Ascending aorta (tissue), 2 donors: ENCODE results near the gene CAB39L. TPM values are rescaled to one million over a fixed set of nuclear protein-coding genes. Genes with fewer than 3 reads are reported as not detected.

ENCODE experiments used
- DNase-seq, 2 donors: peaks; one replicate each; pipeline ENCODE4 v3.0.0-alpha.2; 2019; ENCODE audit warnings: low spot score in 2 of 2
- H3K27ac ChIP-seq, 2 donors: fragments of 200-600 bp; sonication (generic); one replicate each; pipeline ENCODE4 v1.5.1; 2016 to 2017; ENCODE audit warnings: mild to moderate bottlenecking in 1 of 2
- H3K27me3 ChIP-seq: fragments of 200-600 bp; sonication (generic); one replicate; pipeline ENCODE4 v1.5.1; 2017
- H3K36me3 ChIP-seq, 2 donors: fragments of 200-600 bp; sonication (generic); one replicate each; pipeline ENCODE4 v1.5.1; 2016
- H3K4me1 ChIP-seq, 2 donors: fragments of 200-600 bp; sonication (generic); one replicate each; pipeline ENCODE4 v1.5.1; 2016 to 2017; ENCODE audit warnings: mild to moderate bottlenecking in 1 of 2
- H3K4me3 ChIP-seq, 2 donors: fragments of 200-600 bp; sonication (generic); one replicate each; pipeline ENCODE4 v1.5.1; 2016 to 2017; ENCODE audit warnings: mild to moderate bottlenecking in 1 of 2
- H3K9me3 ChIP-seq, 2 donors: fragments of 200-600 bp; sonication (generic); one replicate each; pipeline ENCODE4 v1.5.1; 2016
- CTCF ChIP-seq, 3 experiments: fragments of 200-600 bp in 2 of 3; fragments of 450-650 bp in 1 of 3; sonication (generic) in 2 of 3; IDR thresholded peaks; one replicate each; pipeline ENCODE4 v1.5.1; 2016 to 2019; ENCODE audit warnings: antibody characterized with exemption in 3 of 3, mild to moderate bottlenecking in 1 of 3, moderate library complexity in 1 of 3
- intact Hi-C: fragments of 100-400 bp; cut with DNase I; formaldehyde crosslinking; loops from one replicate; pipeline ENCODE4 v1.15.1; 2023
- total RNA-seq: library from RNA; depleted of rRNA; stranded (reverse); fragments of >200 nt; gene quantifications from one replicate; pipeline ENCODE4 v1.1.0, GENCODE V29; 2016

The CAB39L gene
- total RNA-seq, 1 donor from 2014 or later: 30.1 TPM

GRCh38 chr13:49419276-49419675 is 24.6 kb downstream of the CAB39L start:
- Histone ChIP-seq H3K9me3 (no peaks in the 10 kb centered on the region), H3K4me3 (no peak overlapping the region), H3K27me3 (no peaks in the 10 kb centered on the region), H3K4me1 (no peaks in the 10 kb centered on the region), H3K36me3 (no peaks in the 10 kb centered on the region), H3K27ac (no peak overlapping the region)
- no peak for TF ChIP-seq CTCF (IDR thresholded peaks at IDR 0.05)
- no peak for DNase-seq
- intact Hi-C loops: no loop called here

GRCh38 chr13:49418206-49418605 is 25.7 kb downstream of the CAB39L start:
- H3K4me3 ChIP-seq: no peak overlapping the region
- no peaks in the 10 kb centered on the region for H3K4me1 ChIP-seq
- no peak for DNase-seq
- H3K36me3 ChIP-seq: no peaks in the 10 kb centered on the region
- H3K27me3 ChIP-seq: no peaks in the 10 kb centered on the region
- no peaks in the 10 kb centered on the region for H3K9me3 ChIP-seq
- no peak overlapping the region for H3K27ac ChIP-seq
- no peak for TF ChIP-seq CTCF (IDR thresholded peaks at IDR 0.05)
- intact Hi-C loops: no loop called here

DNA sequence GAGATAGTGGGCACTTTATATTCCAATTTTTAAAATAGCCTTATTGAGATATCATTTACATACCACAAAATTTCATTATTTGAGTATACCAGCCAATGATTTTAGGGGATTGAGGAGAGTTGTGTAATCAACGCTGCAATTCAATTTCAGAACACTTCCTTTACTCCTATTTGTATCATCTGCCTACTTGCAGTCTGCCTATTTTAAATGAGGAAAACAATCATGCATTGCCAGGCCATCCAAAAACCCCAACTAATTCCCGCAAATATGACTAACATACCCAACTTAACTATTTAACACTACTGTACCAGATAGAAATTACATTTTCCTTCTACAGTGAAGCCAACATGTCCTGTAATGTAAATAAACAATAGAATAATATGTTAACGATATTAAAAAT is 26.7 kb downstream of the CAB39L start:
- Histone ChIP-seq H3K27me3 (no peaks in the 10 kb centered on the region), H3K36me3 (no peaks in the 10 kb centered on the region), H3K4me3 (no peak overlapping the region), H3K9me3 (no peaks in the 10 kb centered on the region), H3K4me1 (no peaks in the 10 kb centered on the region), H3K27ac (no peak overlapping the region)
- TF ChIP-seq CTCF (IDR thresholded peaks at IDR 0.05): no peak
- intact Hi-C loops: no loop called here
- DNase-seq: no peak

DNA sequence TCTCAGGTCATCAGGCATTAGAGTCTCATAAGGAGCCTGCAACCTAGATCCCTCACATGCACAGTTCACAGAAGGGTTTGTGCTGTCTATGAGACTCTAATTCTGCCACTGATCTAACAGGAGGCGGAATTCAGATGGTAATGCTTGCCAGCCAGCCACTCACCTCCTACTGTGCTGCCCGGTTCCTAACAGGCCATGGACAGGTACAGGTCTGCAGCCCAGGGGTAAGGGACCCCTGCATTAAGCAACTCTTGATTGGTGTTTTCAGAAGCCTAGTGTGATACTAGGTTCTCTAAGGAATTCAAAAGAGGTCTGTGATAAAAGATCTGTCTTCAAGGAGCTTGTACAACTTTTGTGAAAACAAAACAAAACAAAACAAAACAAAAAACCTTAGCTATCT is 31.1 kb downstream of the CAB39L start:
- Histone ChIP-seq H3K4me3 (no peak overlapping the region), H3K27ac (no peak overlapping the region)
- intact Hi-C loops: no loop called here

DNA sequence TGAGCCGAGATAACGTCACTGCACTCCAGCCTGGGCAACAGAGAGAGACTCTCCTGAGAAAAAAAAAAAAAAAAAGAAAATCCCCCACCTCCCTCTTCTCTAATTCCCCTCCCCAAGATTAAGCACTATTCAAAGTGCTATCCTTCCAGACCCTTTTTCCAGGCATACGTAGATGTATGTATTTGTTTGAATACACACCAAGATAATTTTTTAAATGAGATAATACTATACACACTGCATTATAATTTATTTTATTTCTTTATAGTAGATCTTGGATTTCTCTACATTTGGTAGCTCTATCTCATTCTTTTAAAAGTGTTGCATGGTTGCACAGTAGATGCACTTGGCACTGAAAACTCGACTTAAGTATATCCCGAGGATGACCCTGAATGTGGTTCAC is 32.5 kb downstream of the CAB39L start:
- no peak for DNase-seq
- no peaks in the 10 kb centered on the region for H3K4me1 ChIP-seq
- TF ChIP-seq CTCF (IDR thresholded peaks at IDR 0.05): no peak
- no peak overlapping the region for H3K27ac ChIP-seq
- no peak overlapping the region for H3K4me3 ChIP-seq
- H3K9me3 ChIP-seq: no peaks in the 10 kb centered on the region
- H3K36me3 ChIP-seq: no peaks in the 10 kb centered on the region
- no peaks in the 10 kb centered on the region for H3K27me3 ChIP-seq
- intact Hi-C loops: no loop called here

More for the DNA sequence above, 31.1 kb downstream of the CAB39L start:
- no peak for DNase-seq
- H3K36me3 ChIP-seq: no peaks in the 10 kb centered on the region
- no peak for TF ChIP-seq CTCF (IDR thresholded peaks at IDR 0.05)
- H3K9me3 ChIP-seq: no peaks in the 10 kb centered on the region
- no peaks in the 10 kb centered on the region for H3K4me1 ChIP-seq
- no peaks in the 10 kb centered on the region for H3K27me3 ChIP-seq

GRCh38 chr13:49410477-49410876 is 33.4 kb downstream of the CAB39L start:
- Histone ChIP-seq H3K9me3 (no peaks in the 10 kb centered on the region), H3K36me3 (no peaks in the 10 kb centered on the region), H3K27ac (no peak overlapping the region), H3K27me3 (no peaks in the 10 kb centered on the region), H3K4me3 (no peak overlapping the region), H3K4me1 (no peaks in the 10 kb centered on the region)
- DNase-seq: no peak
- intact Hi-C loops: no loop called here
- TF ChIP-seq CTCF (IDR thresholded peaks at IDR 0.05): no peak
